K562 (cell line): ENCODE results near the gene ZGLP1. TPM values are rescaled to one million over a fixed set of nuclear protein-coding genes. Genes with fewer than 3 reads are reported as not detected.
A peak's percentile ranks its signal among the peaks of the same experiment; 100 is the strongest.

Source experiments
- ATAC-seq: fragments of 200-7000 bp; cut with Tn5 transposase; 3 replicates; pipeline ENCODE4 v1.9.1; 2020; ENCODE audit warnings: moderate library complexity
- BruUV-seq: library from RNA; stranded (reverse); fragments of 400-500 nt; replicated peaks from 2 replicates; lab custom pipeline; 2021; lab: Mats Ljungman, UMichigan
- CTCF ChIA-PET: fragments of 300-600 bp; formaldehyde crosslinking; extraction: SDS; loops from one replicate; lab custom pipeline; 2021; ENCODE audit warnings: low intra/inter-chr PET ratio; lab: Yijun Ruan, JAX
- POLR2A ChIA-PET: fragments of 300-600, 350-650 bp; sonication (Branson Sonifier 250); formaldehyde crosslinking; extraction: SDS; loops from one replicate; lab custom pipeline; 2021; ENCODE audit warnings: antibody characterized with exemption, inconsistent platforms; lab: Yijun Ruan, JAX
- DNase-seq, 4 experiments: peaks; one replicate each; pipeline versions ENCODE4 v3.0.0 to v3.0.0-alpha.2; 2011 to 2018; ENCODE audit warnings: low spot score in 3 of 4, mixed read lengths in 3 of 4; ENCODE audit errors: extremely low read depth in 1 of 4
- FAIRE-seq: peaks from 2 replicates; lab custom pipeline; 2011; peaks lifted over from hg19 to GRCh38; lab: Jason Lieb, UNC
- H2AFZ ChIP-seq: 2 replicates; pipeline ENCODE4 v1.6.0; 2011; ENCODE audit warnings: low read depth, low read length, control low read depth, inconsistent platforms
- H3K27ac ChIP-seq: fragments of 200-600 bp; 3 replicates; pipeline ENCODE4 v1.8.0; 2011; ENCODE audit warnings: low read depth, mild to moderate bottlenecking, control low read depth, inconsistent platforms, low read length, moderate library complexity, mixed read lengths; ENCODE audit errors: extremely low read depth
- H3K27me3 ChIP-seq, 2 experiments: fragments of 300-600 bp in 1 of 2; 2 replicates in 1 of 2; 3 replicates in 1 of 2; pipeline versions ENCODE4 v1.6.0 to v1.8.0; 2011; ENCODE audit warnings: inconsistent platforms in 2 of 2, low read length in 2 of 2, mild to moderate bottlenecking in 1 of 2, mixed read lengths in 1 of 2, moderate library complexity in 1 of 2; ENCODE audit not compliant: control insufficient read depth in 2 of 2, insufficient read depth in 2 of 2
- H3K36me3 ChIP-seq: fragments of 300-600 bp; 3 replicates; pipeline ENCODE4 v1.8.0; 2011; ENCODE audit warnings: mild to moderate bottlenecking, low read length, inconsistent platforms; ENCODE audit not compliant: control insufficient read depth, insufficient read depth
- H3K4me1 ChIP-seq, 2 experiments: fragments of 200-600 bp in 1 of 2; replicated peaks in 1 of 2; 2 replicates in 1 of 2; 3 replicates in 1 of 2; pipeline versions ENCODE4 v1.5.1 to v1.8.0; 2011; ENCODE audit warnings: inconsistent platforms in 2 of 2, low read length in 2 of 2, mild to moderate bottlenecking in 1 of 2, mixed read lengths in 1 of 2, moderate library complexity in 1 of 2; ENCODE audit not compliant: control insufficient read depth in 2 of 2, insufficient read depth in 2 of 2
- H3K4me2 ChIP-seq: 2 replicates; pipeline ENCODE4 v1.6.1; 2011; ENCODE audit warnings: low read length, control low read depth, inconsistent platforms, mixed read lengths; ENCODE audit not compliant: insufficient read depth
- H3K4me3 ChIP-seq: fragments of 200-600 bp; sonication (generic), shearing (Covaris generic); 2 replicates; pipeline ENCODE4 v1.5.1; 2016; ENCODE audit warnings: control low read depth, inconsistent platforms
- H3K79me2 ChIP-seq: fragments of 200-600 bp; 3 replicates; pipeline ENCODE4 v1.8.0; 2011; ENCODE audit warnings: low read length, inconsistent platforms; ENCODE audit not compliant: control insufficient read depth, insufficient read depth
- H3K9ac ChIP-seq, 2 experiments: 2 replicates each; pipeline versions ENCODE4 v1.6.0 to v1.6.1; 2011; ENCODE audit warnings: low read depth in 2 of 2, low read length in 2 of 2, control low read depth in 1 of 2, inconsistent platforms in 1 of 2, mild to moderate bottlenecking in 1 of 2, mixed read lengths in 1 of 2; ENCODE audit not compliant: insufficient read depth in 1 of 2
- H3K9me1 ChIP-seq: one replicate; pipeline ENCODE4 v1.6.0; 2011; ENCODE audit warnings: inconsistent platforms, mild to moderate bottlenecking, low read length, moderate library complexity; ENCODE audit not compliant: control insufficient read depth, insufficient read depth
- H3K9me3 ChIP-seq: replicated peaks from 2 replicates; pipeline ENCODE4 v1.5.1; 2011; ENCODE audit warnings: low read depth, low read length, inconsistent platforms; ENCODE audit not compliant: control insufficient read depth, insufficient read depth
- H4K20me1 ChIP-seq: replicated peaks from 2 replicates; pipeline ENCODE4 v1.6.1; 2011; ENCODE audit warnings: low read length, inconsistent platforms, mixed read lengths; ENCODE audit not compliant: control insufficient read depth, insufficient read depth
- DDX20 ChIP-seq: fragments of 450-650 bp; IDR thresholded peaks from 2 replicates; pipeline ENCODE4 v1.6.1; 2016; ENCODE audit warnings: missing genetic modification characterization, low read depth, mild to moderate bottlenecking, missing compliant biosample characterization, moderate library complexity
- L3MBTL2 ChIP-seq: fragments of 450-650 bp; IDR thresholded peaks from 2 replicates; pipeline ENCODE4 v1.6.1; 2016; ENCODE audit warnings: mild to moderate bottlenecking, moderate library complexity
- NFE2 ChIP-seq: IDR thresholded peaks from 2 replicates; pipeline ENCODE4 v1.6.1; 2014; ENCODE audit warnings: antibody characterized with exemption, low read depth
- POLR2A ChIP-seq: fragments of 450-650 bp; conservative IDR thresholded peaks from 2 replicates; pipeline ENCODE4 v1.6.1; 2016
- POLR2G ChIP-seq: fragments of 200-400 bp; formaldehyde crosslinking; IDR thresholded peaks from 2 replicates; pipeline ENCODE4 v1.6.1; 2017; ENCODE audit warnings: low read depth, mild to moderate bottlenecking, antibody characterized with exemption, low read length, moderate library complexity
- PPARD ChIP-seq: fragments of 250-450 bp; sonication (Bioruptor Pico); IDR thresholded peaks from 2 replicates; pipeline ENCODE4 v1.8.0; 2022; ENCODE audit warnings: inconsistent platforms, mild to moderate bottlenecking, moderate library complexity
- PURB ChIP-seq: sonication (generic); formaldehyde crosslinking; IDR thresholded peaks from 2 replicates; pipeline ENCODE4 v1.9.0; 2021; ENCODE audit warnings: low read depth, mild to moderate bottlenecking, missing genetic modification reagents
- TAF1 ChIP-seq: IDR thresholded peaks from 2 replicates; pipeline ENCODE4 v1.6.1; 2011; ENCODE audit warnings: mild to moderate bottlenecking, low read length, moderate library complexity; ENCODE audit not compliant: insufficient read depth, control insufficient read depth, severe bottlenecking; ENCODE audit errors: extremely low read depth
- TCF3 ChIP-seq: sonication (generic); formaldehyde crosslinking; IDR thresholded peaks from 2 replicates; pipeline ENCODE4 v1.4.0; 2020; ENCODE audit warnings: mild to moderate bottlenecking, missing genetic modification reagents
- TCF7 ChIP-seq: sonication (generic); IDR thresholded peaks from 2 replicates; pipeline ENCODE4 v1.6.1; 2016; ENCODE audit warnings: antibody characterized with exemption, borderline replicate concordance
- ZBTB26 ChIP-seq: fragments of 450-650 bp; formaldehyde crosslinking; IDR thresholded peaks from 2 replicates; pipeline ENCODE4 v1.4.0; 2022; ENCODE audit warnings: missing genetic modification characterization
- ZFP1 ChIP-seq: fragments of 450-650 bp; formaldehyde crosslinking; IDR thresholded peaks from 2 replicates; pipeline ENCODE4 v1.4.0; 2020; ENCODE audit warnings: mild to moderate bottlenecking, mixed read lengths
- ZMIZ1 ChIP-seq, 2 experiments: fragments of 150-350 bp in 1 of 2; IDR thresholded peaks; 2 replicates each; pipeline ENCODE4 v1.6.1; 2012 to 2016; ENCODE audit warnings: low read depth in 2 of 2, low read length in 2 of 2, mild to moderate bottlenecking in 1 of 2, moderate library complexity in 1 of 2
- ZNF23 ChIP-seq: fragments of 250-450 bp; sonication (Bioruptor Pico); IDR thresholded peaks from 2 replicates; pipeline ENCODE4 v1.4.0; 2020; ENCODE audit warnings: mild to moderate bottlenecking
- ZNF449 ChIP-seq: fragments of 250-450 bp; sonication (Bioruptor Pico); IDR thresholded peaks from 2 replicates; pipeline ENCODE4 v1.8.0; 2022; ENCODE audit warnings: moderate library complexity, mild to moderate bottlenecking, inconsistent platforms
- WGBS: fragments of 100-300 bp; shearing (Covaris generic); methylation state at CpG from one replicate; pipeline ENCODE4 v1.1.6; 2016; ENCODE audit warnings: low coverage, mixed read lengths; ENCODE audit not compliant: insufficient coverage; ENCODE audit errors: missing lambda C conversion rate; 5-methylcytosine and 5-hydroxymethylcytosine counted together
- in situ Hi-C: fragments of 300-500 bp; cut with MboI; formaldehyde crosslinking; loops from 4 replicates; pipeline ENCODE4 v1.15.0; 2018; ENCODE audit warnings: inconsistent platforms, mixed read lengths
- intact Hi-C: fragments of 100-400 bp; cut with micrococcal nuclease; formaldehyde crosslinking; loops from 2 replicates; pipeline ENCODE4 v1.14.2; 2022
- polyA plus RNA-seq, 8 experiments: library from polyadenylated mRNA; depleted of rRNA in 4 of 8; stranded (reverse) in 5 of 8; unstranded in 3 of 8; fragments of >200 nt; fragmentation: Nextera tagmentation in 2 of 8; fragmentation: Illumina TruSeq in 1 of 8; extraction: Ambion mirVana in 2 of 8; extraction: Trizol in 1 of 8; gene quantifications; 2 replicates each; pipeline versions ENCODE4 v1.2.1 to v1.2.3, GENCODE V29; 2011 to 2014; ENCODE audit warnings: inconsistent platforms in 1 of 8, missing spikeins in 1 of 8
- total RNA-seq, 7 experiments: library from RNA; depleted of rRNA in 6 of 7; stranded (reverse); fragments of >200 nt in 6 of 7; fragmentation: Illumina TruSeq in 2 of 7; extraction: Trizol in 2 of 7; gene quantifications; 2 replicates each; pipeline versions ENCODE4 v1.2.1 to v1.2.3, GENCODE V29; 2011 to 2021; ENCODE audit warnings: low replicate concordance in 1 of 7

Gene ZGLP1
- total and polyA plus RNA-seq, 9 of the 15 experiments (the other 6 are each of a cell fraction or from before 2014, with no cell fraction given), result 0.24 to 4.5 (median 2.2) TPM

GRCh38 chr19:10292789-10293636 is 16.6 kb downstream of the ZGLP1 start:
- H3K27me3 ChIP-seq, result no peaks in the 10 kb centered on the region
- intact Hi-C loops, result no loop called here
- H3K4me1 ChIP-seq, result peaks cover 12 to 81% of the 10 kb centered on the region in 2 experiments; a peak in 4 of 5 replicates
- peak; percentile 62 for FAIRE-seq
- peaks cover 74% of the 10 kb centered on the region for H3K79me2 ChIP-seq
- ChIA-PET CTCF (no interaction called here), POLR2A (interaction anchor here (0.6 to 1.1 kb wide), 6 partner anchors 9 to 301 kb away, joined by 3 to 5 read pairs (median 3); partner anchors contain the start of gene ICAM1)
- BruUV-seq, result no TSS peak
- H3K9me3 ChIP-seq, result peaks cover 2% of the 10 kb centered on the region; the same call in 1 of the 2 replicates
- DNase-seq, result peak in 3 of 4 experiments; percentile 38 to 77 (median 40)
- H4K20me1 ChIP-seq, result no peaks in the 10 kb centered on the region; the same call in 1 of the 2 replicates
- H3K9ac ChIP-seq, result peak overlapping the region; percentile 62 to 90
- peak overlapping the region; percentile 74 for H3K27ac ChIP-seq
- ATAC-seq, result peak; percentile 6
- H3K4me3 ChIP-seq, result peak overlapping the region; percentile 79
- peak overlapping the region; percentile 93 for H3K4me2 ChIP-seq
- in situ Hi-C loops, result no loop called here
- H3K36me3 ChIP-seq, result peaks cover 40% of the 10 kb centered on the region; the same call in 2 of the 3 replicates
- peak overlapping the region; percentile 35 for H2AFZ ChIP-seq
- WGBS, result 18% methylated on average over 54 of the region's 56 CpGs
- H3K9me1 ChIP-seq, result no peaks in the 10 kb centered on the region
- TF ChIP-seq DDX20 (tag) (no peak), POLR2G (peak; percentile 78), PURB (CRISPR knock-in tag) (no peak), L3MBTL2 (peak; percentile 11; the same call in 1 of the 2 replicates), ZNF449 (no peak), ZMIZ1 (IDR thresholded peaks at IDR 0.05; ENCODE audit: low read depth in 2 of 2, low read length in 2 of 2) (no peak), TCF7 (no peak), NFE2 (no peak), TAF1 (no peak), ZFP1 (CRISPR knock-in tag) (no peak), ZNF23 (CRISPR knock-in tag) (no peak), TCF3 (CRISPR knock-in tag) (no peak), PPARD (CRISPR knock-in tag) (no peak), POLR2A (peak; percentile 38; the same call in 1 of the 2 replicates), ZBTB26 (CRISPR knock-in tag) (no peak)
